CD4-positive, alpha-beta T cell treated with Interferon alpha-2 for 1 hour (primary cell): ENCODE measurements around the gene CEBPZOS.

ENCODE experiments used
- DNase-seq, 2 donors: peaks; one replicate each; pipeline ENCODE4 v3.0.0-alpha.2; 2020 to 2022

The CEBPZOS gene

DNA sequence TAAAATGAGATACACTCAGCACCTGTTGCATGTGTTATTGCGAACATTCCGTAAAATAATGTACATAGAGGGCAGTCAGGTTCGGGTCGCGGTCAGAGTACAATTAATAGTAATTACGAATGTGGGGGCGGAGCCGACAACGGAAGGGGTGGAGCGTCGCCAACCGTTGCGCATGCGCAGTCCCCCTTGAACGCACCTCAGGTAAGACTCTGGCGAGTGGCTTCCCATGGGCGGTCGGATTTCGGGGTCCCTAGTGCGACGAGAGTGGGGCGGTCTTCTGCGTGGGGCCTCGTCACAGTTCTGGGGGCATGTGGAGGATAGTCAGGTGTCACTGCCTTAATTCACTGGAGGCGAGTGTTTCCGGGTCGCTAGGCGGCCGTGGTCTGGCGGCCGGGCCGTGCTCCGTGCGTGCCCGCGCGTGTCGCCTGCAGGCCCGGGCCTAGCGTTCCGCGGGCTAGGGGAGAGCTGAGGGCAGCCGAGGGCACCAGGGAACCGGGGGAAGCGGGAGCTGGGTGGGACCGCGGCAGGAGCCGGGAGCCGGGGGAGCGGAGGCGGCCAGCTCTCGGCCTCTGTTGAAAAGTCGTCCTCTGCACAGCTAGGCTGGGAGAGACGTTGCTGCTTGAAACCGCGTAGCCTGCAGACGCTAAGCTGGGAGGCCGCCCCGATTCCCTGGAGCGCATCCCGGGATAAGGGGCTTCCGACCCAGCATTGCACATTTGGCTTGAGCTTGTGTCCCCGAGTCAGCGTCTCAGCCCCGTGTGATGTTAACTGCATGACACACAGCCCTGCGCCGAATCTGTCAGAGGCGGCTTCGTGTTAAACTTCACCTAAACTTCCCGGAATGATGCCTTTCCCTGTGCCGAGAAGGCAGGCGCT lies at the start of gene CEBPZOS:
TSS of gene CEBPZOS (plus strand) at position 177 of the 876 bp plus-strand sequence. CDS start 3,209 bp downstream, outside the sequence.
- peak; percentile 91 to 94 for DNase-seq

GRCh38 chr2:37148325-37148724 lies 48.0 kb upstream of the CEBPZOS start:
- no peak for DNase-seq

- DNase-seq, result peak in 1 of 2 donors; percentile 56
These were observed 46.5 kb upstream of the CEBPZOS start for GRCh38 chr2:37149626-37150322.

DNA sequence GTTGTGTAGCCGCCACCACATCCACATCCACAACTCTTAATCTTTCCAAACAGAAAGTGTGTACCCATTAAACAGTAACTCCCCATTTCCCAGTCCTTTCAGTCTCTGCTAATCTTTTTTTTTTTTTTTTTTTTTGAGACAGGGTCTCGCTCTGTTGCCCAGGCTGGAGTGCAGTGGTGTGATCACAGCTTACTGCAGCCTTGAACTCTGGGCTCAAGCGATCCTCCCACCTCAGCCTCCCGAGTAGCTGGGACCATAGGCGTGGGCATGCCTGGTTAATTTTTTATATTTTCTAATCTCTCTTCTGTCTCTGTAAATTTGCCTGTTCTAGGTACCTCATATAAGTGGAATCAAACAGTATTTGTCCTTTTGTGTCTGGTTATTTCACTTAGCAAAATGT lies 43.1 kb upstream of the CEBPZOS start:
- no peak for DNase-seq

DNA sequence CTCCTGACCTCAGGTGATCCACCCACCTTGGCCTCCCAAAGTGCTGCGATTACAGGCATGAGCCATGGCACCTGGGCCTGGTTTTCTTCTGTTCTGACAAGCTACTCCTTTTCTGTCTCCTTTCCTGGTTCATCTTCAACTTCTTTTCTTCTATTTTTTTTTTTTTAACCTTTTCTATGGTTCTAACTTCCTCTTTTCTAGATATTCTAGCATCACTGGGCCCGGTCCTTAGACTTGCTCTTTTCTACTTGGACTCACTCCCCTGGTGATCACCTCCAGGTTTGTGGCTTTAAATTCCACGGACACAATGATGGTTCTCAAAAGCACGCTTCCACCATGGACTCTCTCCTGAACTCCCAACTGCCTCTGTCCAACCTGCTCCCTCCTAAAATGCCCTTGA lies 41.5 kb upstream of the CEBPZOS start:
- DNase-seq, result no peak

GRCh38 chr2:37156071-37156856 lies 40.0 kb upstream of the CEBPZOS start:
- DNase-seq, result peak; percentile 56 to 72

DNA sequence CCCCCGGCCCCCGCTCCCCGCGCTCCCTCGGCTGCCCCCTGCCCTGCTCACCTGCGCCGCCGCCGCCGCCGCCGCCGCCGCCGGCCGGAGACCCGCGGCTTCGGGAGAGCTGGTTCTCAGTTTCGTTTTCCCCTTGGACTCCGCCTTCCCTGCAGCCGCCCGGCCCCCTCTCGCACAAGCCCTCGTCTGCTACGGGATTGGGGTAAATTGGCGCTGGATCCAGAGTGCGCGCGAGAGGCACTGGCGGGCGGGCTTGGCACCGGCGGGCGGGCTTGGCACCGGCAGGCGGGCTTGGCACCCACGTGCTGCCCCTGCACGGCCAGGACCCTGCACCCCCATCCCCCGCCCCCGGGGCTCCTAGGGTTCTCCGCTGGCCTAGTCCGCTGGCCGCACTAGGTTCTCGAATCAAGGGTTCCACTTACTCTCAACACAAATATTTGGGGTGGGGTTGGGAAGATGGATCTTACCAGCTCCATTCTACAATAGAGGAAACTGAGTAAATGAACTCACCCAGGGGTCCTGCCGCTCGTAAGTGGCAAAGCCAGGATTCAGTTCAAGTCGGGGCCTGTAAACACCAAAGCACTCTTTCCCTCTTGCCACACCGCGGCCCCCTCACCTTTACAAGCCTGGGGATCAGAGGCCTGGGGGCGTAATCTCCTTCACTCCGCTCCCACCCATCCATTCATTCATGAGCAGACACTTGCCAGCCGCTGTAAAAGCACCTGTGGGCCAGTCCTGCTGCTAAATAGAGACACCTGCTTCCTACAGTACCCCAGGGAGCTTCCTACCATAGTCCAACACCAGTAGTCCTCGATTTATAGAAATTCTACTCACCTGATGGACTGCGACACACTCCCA lies 39.2 kb upstream of the CEBPZOS start, which contains the start of gene EIF2AK2:
TSS of gene EIF2AK2 (minus strand) at position 124 of the 858 bp plus-strand sequence. CDS start 9,174 bp downstream, outside the sequence.
- peak; percentile 93 to 95 for DNase-seq

DNA sequence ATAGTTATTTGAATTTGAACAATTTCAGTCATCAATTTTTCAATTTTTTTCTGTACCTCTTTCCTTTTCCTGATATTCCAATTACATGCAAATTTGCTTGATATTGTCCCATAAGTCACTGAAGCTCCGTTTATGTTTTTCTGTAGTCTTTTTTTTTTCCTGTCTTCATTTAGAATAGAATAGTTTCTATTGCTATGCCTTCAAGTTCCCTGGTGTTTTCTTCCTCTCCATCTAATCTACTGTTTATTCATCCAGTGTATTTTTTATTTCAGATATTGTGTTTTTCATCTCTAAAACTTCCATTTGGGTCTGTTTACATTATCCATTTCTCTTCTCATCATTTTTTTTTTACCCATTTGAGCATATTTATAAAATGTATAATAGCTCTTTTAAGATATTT lies 31.5 kb upstream of the CEBPZOS start:
- DNase-seq, result no peak

DNA sequence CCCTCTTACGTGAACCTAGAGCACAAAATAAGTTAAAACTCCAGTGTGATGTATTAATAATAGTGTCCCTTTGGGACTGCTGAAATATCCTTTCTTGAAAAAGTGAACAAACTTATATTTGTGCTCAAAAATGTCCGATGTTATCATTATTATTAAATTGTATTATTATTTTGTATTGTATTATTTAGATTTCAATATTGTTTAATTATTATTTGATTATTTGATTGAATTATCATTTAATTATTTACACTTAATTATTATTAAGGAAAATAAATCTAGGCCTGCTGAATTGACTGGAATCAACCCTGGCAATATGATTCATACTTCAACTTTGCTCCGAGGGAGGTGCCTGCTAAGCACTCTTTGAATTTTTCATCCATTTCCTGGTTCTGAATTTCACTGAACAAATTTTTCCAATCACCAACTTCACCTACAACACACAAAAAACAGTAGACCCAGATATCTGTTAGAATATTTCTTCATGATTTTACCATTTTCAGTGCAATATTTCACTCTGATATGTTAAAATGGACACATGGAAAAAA lies 28.6 kb upstream of the CEBPZOS start:
- DNase-seq, result no peak

DNA sequence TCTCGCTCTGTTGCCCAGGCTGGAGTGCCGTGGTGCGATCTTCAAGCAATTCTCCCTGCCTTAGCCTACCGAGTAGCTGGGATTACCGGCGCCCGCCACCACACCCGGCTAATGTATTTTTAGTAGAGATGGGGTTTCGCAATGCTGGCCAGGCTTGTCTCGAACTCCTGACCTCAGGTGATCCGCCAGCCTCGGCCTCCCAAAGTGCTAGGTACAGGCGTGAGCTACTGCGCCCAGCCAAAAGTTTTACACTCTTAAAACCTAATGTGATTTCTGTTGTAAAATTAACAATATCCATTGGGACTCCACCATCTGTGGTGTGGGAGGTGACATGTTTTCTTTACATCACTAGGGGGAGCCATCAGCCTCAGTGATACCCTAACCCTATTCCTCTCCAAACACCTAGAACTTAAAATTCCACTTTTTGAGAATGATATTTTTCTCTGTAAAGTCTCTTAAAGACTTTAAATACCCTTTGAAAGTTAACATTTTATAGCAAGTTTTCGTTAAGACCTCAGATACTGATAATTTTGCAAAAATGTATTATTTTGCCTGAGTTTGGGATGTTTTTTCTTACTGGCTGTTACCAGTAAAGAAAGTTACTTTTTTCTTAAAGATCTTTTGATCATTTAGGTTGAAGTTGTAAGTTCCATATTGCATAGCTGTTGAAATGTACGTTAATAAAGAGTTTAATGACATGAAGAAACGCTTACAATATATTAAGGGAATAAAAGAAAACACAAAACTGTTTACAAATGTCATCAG lies 27.9 kb upstream of the CEBPZOS start:
- DNase-seq, result peak; percentile 21 to 61

DNA sequence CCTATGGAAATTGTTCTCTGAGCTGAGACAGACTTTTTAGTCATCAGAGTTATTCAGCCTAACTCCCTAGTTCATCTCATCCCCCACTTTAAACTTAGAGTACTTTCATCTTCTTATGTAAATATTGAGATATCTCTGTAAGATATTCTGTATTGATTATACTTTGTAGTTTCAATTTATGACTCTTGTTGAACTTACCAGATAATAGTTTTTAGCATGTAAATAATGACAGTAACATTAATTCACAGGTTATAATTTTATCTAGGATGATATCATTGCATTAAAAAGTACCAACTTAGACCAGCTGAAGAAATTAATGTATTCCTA lies 24.7 kb upstream of the CEBPZOS start:
- no peak for DNase-seq

DNA sequence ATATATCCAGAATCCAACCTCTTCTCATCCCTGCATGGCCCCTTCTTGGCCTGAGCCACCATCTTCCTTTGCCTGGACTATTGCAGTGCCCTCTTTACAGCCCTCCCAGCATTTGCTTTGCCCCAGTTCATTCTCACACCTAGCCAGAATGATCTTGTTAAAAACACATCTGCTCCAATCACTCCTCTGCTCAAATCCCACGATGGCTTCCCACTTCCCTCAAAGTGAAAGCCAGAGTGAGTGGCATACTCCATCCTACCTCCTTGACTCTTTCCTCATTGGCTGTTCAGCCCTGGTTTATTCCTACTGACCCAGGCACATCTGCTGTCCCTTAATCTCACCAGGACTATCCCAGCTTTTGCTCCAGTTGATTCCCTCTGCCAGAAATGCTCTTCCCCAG lies 22.6 kb upstream of the CEBPZOS start:
- no peak for DNase-seq

DNA sequence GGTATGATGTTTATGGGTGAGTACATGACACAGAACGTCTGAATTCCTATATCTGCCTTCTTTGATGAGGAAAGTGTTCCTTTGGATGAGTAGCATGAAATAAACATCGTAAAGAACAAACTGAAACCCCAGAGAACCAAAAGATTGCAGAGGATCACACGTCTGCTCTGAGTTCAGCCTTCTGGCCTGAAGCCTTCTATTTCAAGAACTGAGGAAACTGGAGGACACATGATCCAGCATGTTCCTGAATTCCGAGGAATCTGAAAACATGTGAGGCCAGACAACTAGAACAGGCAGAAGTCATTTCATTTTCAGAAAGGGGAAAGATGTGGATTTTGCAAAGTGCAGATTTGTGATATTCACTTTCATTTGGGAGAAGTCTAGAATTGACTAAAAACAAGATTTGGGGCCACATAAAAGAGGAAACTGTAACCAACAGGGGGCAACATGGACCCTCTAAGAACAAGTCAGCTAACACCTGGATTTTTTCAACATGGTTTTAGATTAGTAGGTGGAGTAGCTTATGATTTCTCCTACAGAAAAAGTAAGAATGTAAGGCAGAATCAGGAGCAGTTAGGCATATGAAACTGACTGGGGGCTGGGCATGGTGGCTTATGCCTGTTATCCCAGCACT lies 16.2 kb upstream of the CEBPZOS start:
- no peak for DNase-seq

- no peak for DNase-seq
These were observed 15.7 kb upstream of the CEBPZOS start for GRCh38 chr2:37180640-37181039.

DNA sequence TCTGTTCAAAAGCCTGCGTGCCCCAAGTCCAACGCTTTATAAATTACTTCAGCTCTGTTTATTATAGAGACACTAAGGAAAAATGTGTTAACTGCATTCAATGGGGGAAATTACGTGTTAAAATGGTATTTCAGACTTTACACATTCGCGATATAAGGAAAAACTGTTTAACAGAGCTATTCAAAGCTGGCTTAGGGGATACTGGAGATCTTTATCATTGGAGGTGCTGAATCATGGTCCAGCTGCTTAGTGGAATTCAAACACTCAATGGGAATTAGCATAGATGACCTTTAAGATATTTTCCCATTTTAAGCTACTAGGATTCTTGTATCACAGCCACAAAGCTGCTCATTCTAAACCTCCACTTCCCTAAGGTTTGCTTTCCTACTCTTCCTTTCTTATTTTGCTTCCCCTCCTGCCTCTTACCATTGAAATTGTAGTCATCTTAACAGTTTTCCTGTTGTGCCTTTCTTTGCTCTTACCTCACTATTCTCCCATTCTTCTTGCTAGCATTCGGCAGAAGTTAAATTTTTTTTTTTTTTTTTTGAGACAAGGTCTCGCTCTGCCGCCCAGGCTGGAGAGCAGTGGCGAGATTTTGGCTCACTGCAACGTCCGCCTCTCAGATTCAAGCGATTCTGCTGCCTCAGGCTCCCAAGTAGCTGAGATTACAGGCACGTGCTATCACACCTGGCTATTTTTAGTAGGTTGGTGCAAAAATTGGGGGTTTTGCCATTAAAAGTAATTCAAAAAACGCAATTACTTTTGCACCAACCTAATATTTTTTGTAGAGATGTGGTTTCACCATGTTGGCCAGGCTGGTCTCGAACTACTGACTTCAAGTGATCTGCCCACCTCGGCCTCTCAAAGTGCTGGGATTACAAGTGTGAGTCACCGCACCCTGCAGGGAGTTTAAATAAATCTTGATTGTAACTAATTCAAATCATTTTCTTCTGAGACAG lies 14.3 kb upstream of the CEBPZOS start:
- no peak for DNase-seq

DNA sequence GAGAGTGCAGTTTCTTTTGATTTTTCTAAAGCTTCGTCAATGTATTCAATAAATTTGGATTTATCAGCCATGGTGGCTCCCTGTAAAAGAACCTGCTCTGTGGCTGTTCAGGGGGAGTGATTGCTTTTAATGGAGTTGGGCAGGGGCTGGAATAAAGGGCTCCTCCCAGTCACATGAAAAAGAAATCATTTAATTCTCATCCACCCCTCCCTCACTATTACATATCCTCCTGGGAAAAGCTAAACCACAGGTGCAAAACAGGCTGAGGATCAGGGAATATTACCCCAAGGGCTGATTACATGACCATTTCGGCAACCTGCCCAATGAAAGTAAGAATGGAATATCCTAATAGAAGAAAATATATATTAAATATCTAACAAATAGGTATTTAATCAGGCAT lies 7.7 kb upstream of the CEBPZOS start, which contains the start of gene SULT6B1:
TSS of gene SULT6B1 (minus strand) at position 101 of the 400 bp plus-strand sequence. CDS start at position 71, 30 bp downstream.
- DNase-seq, result no peak

DNA sequence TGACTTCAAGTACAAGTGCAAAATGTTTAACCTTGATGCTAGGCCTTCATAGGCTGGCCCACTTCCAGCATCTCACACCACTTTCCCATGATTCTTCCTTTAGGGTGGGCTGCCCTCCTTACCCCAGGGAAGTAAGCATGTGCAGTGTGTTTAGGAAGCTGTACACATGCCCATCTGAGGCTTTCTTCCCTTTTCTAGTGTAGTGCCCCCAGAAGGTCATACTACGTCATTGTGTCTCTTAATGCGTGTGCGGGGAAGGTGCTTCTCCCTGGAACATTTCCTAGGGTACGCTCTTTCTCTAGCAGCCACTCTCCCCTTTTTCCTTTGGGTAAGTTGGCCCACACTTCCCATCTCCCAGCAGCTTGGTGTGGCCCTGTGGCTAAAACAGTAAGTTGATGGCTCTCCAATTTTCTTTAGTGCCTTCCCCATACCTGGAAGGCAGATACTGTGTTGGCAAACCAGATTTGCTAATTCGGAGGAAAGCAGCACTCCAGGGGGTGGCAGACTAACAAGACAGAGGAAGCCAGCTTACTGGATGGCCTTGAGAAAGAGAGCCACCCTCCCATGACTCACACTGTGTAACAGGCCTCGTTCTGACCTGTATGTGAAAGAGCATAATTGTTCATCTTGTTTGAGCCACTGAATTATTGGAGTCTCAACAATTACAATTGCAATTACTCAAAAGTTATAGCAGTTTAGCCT lies 6.7 kb upstream of the CEBPZOS start:
- DNase-seq, result no peak

- no peak for DNase-seq
These were observed 6.0 kb upstream of the CEBPZOS start for GRCh38 chr2:37190290-37190689.

DNA sequence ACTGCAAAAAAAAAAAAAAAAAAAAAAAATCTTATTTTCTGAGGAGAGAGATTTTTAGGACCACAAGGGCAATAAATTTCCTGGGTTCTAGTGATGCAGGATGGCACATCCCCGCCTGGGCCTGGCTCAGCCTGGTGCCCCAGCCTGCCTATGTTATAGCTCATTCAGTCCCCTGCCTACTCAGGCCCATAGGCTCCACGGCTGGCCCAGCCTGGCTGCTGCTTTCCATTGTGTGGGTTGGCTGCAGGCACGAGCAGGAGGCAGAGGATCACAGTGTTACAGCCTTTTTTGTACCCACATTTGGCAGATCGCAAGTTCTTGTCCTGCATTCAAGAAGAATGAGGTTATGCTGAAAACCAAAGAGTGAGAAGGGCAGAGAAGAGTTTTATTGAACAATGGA lies 5.0 kb upstream of the CEBPZOS start:
- DNase-seq, result no peak
